ENCODE data around the gene ANO10.
"Not testable (repeated sequence)": the region's sequence is repeated elsewhere in the genome, so short reads cannot be mapped to it uniquely, and the experiment has no call there.

ANO10 gene, protein sequence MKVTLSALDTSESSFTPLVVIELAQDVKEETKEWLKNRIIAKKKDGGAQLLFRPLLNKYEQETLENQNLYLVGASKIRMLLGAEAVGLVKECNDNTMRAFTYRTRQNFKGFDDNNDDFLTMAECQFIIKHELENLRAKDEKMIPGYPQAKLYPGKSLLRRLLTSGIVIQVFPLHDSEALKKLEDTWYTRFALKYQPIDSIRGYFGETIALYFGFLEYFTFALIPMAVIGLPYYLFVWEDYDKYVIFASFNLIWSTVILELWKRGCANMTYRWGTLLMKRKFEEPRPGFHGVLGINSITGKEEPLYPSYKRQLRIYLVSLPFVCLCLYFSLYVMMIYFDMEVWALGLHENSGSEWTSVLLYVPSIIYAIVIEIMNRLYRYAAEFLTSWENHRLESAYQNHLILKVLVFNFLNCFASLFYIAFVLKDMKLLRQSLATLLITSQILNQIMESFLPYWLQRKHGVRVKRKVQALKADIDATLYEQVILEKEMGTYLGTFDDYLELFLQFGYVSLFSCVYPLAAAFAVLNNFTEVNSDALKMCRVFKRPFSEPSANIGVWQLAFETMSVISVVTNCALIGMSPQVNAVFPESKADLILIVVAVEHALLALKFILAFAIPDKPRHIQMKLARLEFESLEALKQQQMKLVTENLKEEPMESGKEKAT

DNA sequence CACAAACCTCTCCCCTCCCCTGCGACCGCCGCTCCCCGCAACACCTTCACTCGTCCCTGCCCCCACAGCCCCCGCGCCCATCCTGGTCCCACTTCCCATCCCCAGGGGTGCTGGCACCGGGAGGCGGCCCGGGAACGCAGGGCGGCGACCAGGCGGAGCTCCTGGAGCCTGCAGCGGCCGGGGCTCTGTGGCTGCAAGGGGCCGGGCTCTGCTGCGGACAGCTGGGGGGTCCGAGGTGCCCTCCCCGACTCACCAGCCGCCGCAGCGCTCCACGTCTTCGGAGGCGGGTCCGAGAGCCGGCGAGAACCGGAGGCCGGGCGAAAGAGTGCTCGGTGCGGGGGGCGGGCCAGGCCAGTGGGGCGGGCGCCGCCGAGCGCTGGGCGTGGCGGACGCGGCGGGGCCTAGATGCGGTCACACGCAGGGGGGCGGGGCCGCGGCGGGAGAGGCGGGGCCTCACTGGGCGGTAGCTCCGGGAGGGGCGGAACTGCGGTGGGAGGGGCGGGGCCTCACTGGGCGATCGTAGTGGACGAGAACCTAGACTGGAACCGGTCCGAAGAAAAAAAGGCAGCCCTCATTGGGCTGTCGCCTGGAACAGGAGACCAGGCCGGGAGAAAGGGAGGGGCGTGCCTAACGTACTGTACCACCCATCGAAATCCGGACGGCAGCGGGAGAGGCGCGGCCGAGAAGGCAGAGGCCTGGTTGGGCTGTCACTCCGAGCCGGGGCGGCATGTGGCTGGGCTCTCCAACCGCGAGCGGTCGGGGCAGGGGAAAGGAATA, at the start of gene ANO10:
Gene ANO10 (minus strand): TSS at position 356 of the 777 bp plus-strand sequence. CDS start 16,159 bp downstream, outside the sequence.
- DNase-seq: peak; percentile 99

DNA sequence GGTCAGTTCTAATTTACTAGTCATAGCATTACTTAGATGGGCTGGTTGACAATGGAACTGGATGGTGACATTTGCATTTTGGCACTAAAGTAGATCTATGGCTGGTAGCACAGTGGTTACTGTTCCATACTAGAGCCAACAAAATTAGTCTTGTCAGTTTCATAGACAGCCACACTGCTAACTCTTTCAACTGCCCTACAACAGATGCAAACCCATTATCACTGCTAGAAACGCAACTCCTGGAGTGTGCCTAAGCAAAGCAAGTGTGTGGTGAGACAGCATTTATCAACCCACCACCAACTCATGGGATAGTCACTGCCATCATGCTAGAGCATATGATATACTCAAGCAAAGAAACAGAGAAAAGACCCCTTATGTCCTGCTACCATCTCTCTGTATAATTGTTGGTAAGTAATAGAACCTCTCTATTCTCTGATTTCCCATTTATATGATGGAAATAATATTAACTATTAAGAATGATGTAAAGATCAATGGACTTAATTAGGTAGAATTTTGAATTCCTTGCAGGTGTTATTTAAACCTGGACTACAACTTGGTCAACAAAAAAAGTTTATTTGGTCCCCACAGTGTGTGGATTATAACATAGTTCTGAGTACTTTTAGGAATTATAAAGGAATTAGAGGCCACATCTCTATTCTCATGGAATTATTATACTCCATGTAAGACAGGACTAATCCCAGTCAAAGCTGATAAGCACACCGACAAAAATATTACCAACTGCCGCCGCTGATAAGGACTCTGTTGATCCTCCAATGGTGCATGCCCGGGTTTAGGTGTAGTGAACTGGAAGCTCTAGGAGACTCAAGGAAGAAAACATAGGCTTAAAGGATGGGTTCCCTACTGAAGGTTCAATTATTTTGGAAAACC, 49.1 kb upstream of the ANO10 start:
- DNase-seq: no peak

DNA sequence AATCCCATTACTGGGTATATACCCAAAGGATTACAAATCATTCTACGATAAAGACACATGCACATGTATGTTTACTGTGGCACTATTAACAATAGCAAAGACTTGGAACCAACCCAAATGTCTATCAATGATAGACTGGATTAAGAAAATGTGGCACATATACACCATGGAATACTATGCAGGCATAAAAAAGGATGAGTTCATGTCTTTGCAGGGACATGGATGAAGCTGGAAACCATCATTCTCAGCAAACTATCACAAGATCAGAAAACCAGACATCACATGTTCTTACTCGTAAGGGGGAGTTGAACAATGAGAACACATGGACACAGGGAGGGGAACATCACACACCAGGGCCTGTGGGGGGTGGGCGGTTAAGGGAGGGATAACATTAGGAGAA, 43.2 kb upstream of the ANO10 start:
- DNase-seq: not testable (repeated sequence)

DNA sequence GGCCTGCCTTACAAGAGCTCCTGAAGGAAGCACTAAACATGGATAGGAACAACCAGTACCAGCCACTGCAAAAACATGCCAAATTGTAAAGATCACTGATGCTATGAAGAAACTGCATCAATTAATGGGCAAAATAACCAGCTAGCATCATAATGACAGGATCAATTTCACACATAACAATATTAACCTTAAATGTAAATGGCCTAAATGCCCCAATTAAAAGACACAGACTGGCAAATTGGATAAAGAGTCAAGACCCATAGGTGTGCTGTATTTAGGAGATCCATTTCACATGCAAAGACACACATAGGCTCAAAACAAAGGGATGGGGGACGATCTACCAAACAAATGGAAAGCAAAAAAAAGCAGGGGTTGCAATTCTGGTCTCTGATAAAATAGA, 39.6 kb upstream of the ANO10 start:
- DNase-seq: not testable (repeated sequence)

DNA sequence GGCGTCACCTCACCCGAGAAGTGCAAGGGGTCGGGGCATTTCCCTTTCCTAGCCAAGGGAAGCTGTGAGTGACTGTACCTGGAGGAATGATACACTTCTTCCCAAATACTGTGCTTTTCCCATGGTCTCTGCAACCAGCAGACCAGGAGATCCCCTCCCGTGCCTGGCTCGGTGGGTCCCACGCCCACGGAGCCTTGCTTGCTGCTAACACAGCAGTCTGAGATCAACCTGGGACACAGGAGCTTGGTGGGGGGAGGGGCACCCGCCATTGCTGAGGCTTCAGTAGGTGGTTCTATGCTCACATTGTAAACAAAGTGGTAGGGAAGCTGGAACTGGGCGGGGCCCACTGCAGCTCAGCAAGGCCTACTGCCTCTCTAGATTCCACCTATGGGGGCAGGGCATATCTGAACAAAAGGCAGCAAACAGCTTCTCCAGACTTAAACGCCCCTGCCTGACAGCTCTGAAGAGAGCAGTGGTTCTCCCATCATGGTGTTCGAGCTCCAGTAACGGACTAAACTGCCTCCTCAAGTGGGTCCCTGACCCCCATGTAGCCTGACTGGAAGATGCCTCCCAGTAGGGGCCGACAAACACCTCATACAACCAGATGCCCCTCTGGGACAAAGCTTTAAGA, 37.6 kb upstream of the ANO10 start:
- DNase-seq: no peak

DNA sequence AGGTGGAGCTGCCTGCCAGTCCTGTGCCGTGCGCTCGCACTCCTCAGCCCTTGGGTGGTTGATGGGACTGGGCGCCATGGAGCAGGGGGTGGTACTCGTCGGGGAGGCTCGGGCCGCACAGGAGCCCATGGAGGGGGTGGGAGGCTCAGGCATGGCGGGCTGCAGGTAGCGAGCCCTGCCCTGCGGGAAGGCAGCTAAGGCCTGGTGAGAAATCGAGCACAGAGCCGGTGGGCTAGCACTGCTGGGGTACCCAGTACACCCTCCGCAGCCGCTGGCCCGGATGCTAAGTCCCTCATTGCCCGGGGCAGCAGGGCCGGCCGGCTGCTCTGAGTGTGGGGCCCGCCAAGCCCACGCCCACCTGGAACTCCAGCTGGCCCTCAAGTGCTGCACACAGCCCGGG, 34.6 kb upstream of the ANO10 start:
- DNase-seq: not testable (repeated sequence)

DNA sequence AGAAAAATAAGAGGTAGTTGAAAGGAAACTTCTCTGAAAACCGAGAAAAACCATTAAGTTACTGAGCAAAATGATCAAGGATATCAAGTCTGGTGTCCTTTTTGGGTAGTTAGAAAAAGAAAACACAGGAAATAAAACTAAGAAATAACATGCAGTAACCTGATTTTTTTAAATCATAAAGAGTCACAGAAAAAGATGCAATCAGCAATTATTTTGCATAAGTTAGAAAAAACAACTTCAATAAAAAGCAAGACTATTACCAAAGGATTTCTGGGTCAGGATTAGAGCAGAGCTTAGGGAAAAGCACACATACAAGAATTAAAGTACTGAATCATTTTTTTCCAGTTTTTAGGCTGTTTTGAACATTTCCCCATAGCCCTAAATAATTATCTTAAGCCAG, 28.5 kb upstream of the ANO10 start:
- no peak for DNase-seq

DNA sequence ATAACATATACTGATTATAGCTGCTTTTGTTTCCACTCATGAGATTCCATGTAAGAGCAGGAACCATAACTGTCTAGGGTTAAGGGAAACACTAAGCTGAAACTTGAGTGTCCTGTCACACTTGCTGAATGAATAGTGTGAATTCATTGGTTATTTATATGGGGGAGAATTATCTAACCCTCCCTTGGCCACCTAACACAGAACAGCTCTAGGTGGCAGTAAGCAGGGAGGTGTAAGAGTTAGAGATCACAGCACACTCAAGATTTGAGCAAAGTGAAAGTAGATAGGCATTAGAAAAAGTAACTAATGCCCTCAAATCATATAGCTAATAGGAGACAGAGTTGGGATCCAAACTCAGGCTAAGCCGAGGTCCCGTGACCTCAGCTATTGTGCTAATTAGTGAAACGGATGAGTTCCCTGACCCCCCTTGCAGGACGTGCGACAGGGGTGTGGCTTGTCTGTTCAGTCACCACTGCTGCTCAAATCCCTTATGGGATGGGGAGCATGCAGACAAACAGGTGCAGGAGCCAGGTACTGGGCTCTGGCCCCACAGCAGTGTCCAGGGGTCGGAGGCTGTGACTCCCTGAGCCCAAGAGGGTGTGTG, 27.7 kb upstream of the ANO10 start:
- DNase-seq: no peak

DNA sequence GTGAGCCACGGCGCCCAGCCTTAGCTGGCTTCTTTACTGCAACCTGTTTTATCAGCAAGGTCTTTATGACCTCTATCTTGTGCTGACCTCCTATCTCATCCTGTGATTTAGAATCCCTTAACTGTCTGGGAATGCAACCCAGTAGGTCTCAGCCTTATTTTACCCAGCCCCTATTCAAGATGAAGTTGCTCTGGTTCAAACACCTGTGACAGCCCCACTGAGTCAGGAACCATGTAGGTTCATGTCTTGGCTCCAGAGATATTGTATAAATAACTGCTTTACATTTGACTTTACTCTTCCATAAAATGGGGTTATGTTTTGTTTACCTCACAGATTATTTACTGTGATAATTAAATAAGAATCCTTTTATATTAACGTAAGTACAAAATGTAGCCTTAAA, 27.1 kb upstream of the ANO10 start:
- no peak for DNase-seq

DNA sequence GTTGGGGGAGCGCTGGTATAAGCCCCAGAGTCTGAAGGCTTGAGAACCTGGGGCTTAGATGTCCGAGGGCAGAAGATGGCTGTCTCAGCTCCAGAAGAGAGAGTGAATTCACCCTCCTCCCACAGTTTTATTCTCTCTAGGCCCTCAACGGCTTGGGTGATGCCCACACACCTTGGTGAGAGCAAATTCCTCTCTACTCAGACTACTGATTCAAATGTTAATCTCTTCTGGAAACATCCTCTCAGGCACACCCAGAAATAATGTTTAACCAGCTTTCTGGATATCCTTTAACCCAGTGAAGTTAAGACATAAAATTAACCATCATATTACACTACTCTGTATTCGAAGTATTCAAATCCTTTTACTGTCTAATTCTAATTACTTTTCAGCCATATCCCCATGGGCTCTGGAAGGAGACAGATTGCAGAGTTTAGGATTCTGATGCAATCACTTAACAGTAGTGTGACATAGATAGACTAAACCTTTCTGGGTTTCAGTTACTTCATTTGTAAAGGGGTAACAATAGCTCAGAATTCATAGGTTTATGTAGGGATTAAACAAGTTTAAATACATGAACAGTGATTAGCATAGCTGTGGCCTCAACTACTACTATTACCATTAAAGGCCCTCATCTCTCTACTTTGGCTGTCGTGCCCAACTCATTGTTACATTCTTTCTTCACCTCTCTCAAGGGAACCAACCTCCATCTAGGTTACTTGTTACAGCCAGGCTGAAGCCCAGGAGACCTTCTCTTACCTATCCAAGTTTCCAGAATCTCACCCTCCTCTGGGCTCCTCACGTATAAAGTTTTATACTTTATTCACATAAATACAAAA, 25.7 kb upstream of the ANO10 start:
- no peak for DNase-seq

DNA sequence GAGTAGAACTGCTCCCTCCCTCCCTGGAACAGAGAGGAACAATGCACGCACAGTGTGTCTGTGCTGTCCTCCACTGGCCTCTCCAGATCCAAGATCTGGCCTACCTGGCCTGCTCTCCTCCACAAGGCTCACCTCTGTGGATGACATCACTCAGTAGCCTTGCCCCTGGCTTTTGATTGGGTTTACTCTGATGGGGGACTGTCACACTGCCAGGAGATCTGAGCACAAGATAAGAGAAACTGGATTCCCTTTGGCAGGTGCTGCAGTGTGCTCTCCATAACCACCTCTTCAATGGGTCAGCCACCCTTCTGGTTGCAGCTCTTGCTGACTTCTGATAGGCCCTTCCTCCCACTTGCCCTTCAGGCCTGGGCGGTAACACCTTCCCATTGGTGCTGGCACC, 22.6 kb upstream of the ANO10 start:
- DNase-seq: no peak

DNA sequence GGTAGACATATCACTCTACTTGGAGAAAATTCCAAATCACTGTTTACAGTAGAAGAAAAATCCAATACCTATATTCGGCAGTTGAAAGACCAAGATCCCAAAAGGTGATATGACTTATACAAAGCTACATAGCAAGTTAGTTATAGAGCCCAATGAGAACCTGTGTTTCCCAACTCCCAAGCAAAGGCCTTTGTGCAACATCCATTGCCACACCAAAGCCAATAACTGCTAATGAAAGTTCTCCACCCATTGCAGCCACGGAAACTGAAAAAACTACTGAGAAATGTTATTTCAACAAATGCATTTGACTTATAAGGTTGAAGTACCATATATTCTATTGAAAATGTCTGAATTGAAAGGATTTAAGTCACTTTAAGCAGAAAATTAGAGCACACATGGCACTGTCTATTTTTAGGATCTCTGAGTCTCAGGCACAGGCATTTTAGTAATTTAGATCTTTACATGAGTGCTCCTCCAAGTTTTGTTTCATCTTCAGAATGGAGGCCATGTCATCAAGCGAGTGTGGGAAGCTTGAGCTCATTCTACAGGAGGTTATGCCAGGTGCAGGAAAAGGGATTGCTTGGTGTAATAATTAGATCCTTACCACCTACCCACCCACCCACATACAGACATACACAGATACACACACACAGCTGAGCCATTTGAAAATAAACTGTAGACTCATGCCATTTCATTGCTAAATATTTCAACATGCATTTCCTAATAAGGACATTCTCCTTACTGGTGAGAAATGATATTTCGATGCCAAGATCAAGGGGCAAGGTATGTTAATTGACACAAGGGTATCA, 19.7 kb upstream of the ANO10 start:
- no peak for DNase-seq

DNA sequence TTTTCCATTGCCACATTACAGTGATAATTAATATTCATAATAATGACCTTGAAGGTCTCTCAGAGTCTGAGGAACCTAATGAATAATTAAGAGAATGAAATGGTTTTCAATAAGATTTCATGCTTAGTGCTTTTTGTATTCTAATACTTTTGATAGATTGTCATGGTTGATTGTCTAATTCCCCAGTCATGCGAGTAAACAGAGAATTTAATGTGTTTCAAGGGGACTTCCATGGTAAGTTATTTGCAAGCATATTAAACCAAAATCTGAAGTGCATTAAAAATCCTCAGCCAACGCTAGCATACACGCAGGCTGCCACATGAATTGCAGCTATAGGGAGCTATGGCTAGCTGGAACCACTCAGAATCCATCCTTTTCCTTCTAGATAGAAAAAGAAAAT, 18.9 kb upstream of the ANO10 start:
- DNase-seq: no peak

DNA sequence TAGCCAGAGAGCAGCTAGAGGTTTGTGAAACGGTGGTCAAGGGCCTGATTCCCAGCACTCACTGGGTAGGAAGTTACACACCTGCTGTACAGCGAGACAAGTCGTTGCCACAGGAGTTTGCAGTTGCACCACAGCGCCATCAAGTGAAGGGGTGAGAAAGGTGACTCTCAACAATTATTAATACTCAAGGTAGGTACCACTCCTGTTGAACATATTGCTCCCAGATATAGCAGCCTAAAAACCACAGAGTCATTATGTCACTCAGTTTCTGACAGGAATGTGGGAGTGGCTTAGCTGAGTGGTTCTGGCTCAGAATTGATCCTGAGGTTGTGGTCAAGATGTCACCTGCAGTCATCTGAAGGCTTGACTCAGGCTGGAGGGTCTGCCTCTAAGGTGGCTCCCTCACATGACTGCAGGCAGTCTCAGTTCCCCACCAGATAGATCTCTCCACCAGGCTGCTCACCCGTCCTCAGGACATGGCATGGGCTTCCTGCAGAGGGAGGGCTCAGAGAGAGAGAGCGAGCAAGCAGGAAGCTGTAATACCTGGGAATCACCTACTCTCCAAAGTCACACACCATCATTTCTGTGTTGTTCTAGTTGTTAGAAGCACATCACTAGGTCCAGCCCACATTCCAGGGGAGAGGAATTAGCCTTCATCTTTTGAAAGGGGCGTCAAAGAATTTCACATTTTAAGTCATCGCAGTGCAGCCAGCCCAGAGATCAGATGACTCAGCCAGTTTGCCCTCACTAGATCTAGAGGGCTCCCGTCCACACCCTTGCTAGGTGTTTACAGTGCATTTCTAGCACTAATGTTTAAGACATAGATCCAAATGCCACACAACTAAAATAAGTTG, 17.0 kb upstream of the ANO10 start:
- DNase-seq: peak; percentile 55

DNA sequence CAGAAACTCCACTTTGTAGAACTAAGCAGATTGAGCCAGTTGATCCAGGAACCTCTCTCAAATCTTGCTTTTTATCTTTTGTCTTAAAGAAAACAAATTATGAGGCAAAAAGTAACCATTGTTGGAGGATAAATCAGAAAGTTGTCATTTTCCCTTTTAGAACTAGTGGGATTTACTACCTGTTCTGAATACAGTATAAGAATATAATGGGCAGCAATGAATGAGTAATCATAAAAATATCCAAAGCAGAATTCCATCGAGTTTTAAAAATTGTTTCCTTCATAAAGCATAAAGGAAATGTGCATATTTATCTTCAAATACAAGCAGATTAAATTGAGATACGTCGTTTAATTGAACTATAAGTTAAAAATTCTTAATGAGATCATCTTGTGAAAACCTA, 15.9 kb upstream of the ANO10 start:
- DNase-seq: no peak

DNA sequence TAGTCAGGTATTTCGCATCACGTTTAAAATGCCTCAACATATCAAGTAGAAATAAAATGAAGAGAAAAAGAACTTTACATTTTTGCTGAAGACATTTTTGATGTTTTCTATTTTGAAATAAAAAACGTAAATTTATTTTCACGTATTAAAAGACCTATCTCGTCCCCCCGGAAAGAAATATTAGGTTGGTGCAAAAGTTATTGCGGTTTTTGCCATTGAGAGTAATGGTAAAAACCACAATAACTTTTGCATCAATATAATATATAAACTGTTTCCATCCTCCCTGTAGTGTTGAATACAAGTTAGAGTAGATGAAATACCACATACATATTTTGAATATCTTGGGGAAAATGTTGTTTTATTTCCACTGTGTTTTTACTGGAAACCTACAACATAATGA, 11.2 kb upstream of the ANO10 start:
- no peak for DNase-seq

DNA sequence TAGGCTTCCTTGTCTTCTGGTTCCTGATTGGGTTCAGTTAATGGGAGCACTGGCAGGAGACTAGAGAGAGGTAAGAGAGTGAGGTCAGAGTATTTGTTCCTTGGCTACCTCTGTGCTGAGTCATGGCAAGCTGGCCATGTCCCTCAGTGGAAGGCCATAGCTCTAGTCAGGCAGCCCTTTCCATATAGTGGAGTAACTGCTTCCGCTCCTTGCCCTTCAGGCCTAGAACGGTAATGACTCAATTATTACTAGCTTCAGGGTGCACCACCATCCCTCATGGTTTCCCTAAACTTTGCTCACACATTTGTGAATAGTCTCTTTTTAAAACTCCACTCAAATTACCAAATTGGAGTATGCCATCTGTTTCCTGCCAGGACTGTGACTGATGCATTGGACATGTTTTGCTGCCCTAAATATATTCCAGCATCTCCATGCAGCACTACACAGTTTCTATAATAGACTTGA, 10.5 kb upstream of the ANO10 start:
- DNase-seq: no peak

DNA sequence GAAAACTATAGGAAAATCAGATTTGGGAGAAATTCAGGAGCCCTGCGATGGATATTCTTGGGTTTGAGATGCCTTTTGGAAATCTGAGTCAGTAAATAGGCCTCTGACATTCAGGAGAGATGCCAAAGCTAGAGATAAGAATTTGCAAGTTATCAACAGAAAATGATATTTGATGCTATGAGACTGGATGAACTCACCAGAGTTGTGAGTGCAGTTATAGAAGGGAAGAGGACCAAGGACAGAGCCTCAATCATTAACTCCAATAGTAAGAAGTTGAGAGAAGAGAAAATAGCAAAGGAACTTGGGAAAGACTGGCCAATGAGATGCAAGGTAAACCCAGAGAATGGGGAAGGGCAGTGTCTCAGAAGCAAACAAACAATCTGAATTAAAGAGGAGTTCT, 7.9 kb upstream of the ANO10 start:
- DNase-seq: no peak

DNA sequence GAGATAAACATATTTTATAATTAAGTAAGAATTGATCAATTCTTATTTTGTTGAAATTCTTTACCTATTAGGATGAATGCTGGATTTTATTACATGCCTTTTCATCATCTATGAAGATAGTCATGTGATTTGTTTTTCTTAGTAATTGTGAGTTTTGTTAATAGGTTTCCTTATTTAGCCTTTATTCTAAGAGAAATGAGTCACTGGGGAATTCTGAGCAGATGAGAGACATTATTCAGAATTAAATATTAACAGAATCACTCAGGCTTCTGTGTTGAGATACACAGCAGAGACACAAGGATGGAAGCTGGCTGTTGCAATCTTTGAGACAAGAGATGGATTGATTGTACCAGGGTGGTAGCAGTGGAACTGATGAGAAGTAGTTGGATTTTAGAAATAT, 7.4 kb upstream of the ANO10 start:
- DNase-seq: no peak
